GM19025 (cell line): ENCODE data around the gene POLR3B.
"Not testable (repeated sequence)": the region's sequence is repeated elsewhere in the genome, so short reads cannot be mapped to it uniquely, and the experiment has no call there.

Experiments
- ATAC-seq: cut with Tn5 transposase; IDR thresholded peaks from one replicate; pipeline ENCODE4 v1.9.1; 2021; ENCODE audit warnings: mild to moderate bottlenecking, low read depth, moderate library complexity; ENCODE audit not compliant: unreplicated experiment

Gene POLR3B

GRCh38 chr12:106357549-106358395, at the start of gene POLR3B:
POLR3B (plus strand) TSS chr12:106357748; CDS start chr12:106357880, 132 bp downstream.
- peak; percentile 87 for ATAC-seq

GRCh38 chr12:106308121-106308520, 49.4 kb upstream of the POLR3B start:
- ATAC-seq = no peak

- ATAC-seq = no peak
Measured at GRCh38 chr12:106308611-106309010, 48.9 kb upstream of the POLR3B start.

- no peak for ATAC-seq
Measured at GRCh38 chr12:106309671-106310505, 47.7 kb upstream of the POLR3B start.

- ATAC-seq = no peak
Measured at GRCh38 chr12:106310687-106311086, 46.9 kb upstream of the POLR3B start.

- ATAC-seq = no peak
Measured at GRCh38 chr12:106311139-106311538, 46.4 kb upstream of the POLR3B start.

GRCh38 chr12:106313413-106313812, 44.1 kb upstream of the POLR3B start:
- ATAC-seq = not testable (repeated sequence)

GRCh38 chr12:106315523-106315922, 42.0 kb upstream of the POLR3B start:
- ATAC-seq = no peak

GRCh38 chr12:106317406-106318082, 40.0 kb upstream of the POLR3B start:
- ATAC-seq = no peak

- no peak for ATAC-seq
Measured at GRCh38 chr12:106321139-106321850, 36.3 kb upstream of the POLR3B start.

- no peak for ATAC-seq
Measured at GRCh38 chr12:106323537-106323936, 34.0 kb upstream of the POLR3B start.

- ATAC-seq = no peak
Measured at GRCh38 chr12:106327309-106327869, 30.2 kb upstream of the POLR3B start.

- ATAC-seq = no peak
Measured at GRCh38 chr12:106328735-106329134, 28.8 kb upstream of the POLR3B start.

GRCh38 chr12:106329231-106329982, 28.1 kb upstream of the POLR3B start:
- no peak for ATAC-seq

GRCh38 chr12:106331599-106331998, 25.9 kb upstream of the POLR3B start:
- ATAC-seq = no peak

GRCh38 chr12:106332536-106332935, 25.0 kb upstream of the POLR3B start:
- ATAC-seq = no peak

GRCh38 chr12:106333010-106333409, 24.5 kb upstream of the POLR3B start:
- ATAC-seq = no peak

GRCh38 chr12:106333756-106334155, 23.8 kb upstream of the POLR3B start:
- ATAC-seq = no peak
